GM23338 (cell line): ENCODE results near the gene VAV3.

Experiments
- EZH2phosphoT487 ChIP-seq: fragments of 200-600 bp; sonication (generic); IDR thresholded peaks from one replicate; pipeline ENCODE4 v1.8.1; 2018; ENCODE audit warnings: antibody characterized with exemption; ENCODE audit not compliant: unreplicated experiment
- POLR2AphosphoS5 ChIP-seq: IDR thresholded peaks from 2 replicates; pipeline ENCODE4 v1.6.1; 2016; ENCODE audit warnings: antibody characterized with exemption, low read depth
- TF ChIP-seq, protein P1 (sequence below), 2 experiments: fragments of 200-600 bp in 1 of 2; sonication (generic) in 1 of 2; conservative IDR thresholded peaks; 2 replicates each; pipeline versions ENCODE4 v1.5.1 to v1.6.1; 2016 to 2017; ENCODE audit warnings: antibody characterized with exemption in 2 of 2, low read depth in 2 of 2, mild to moderate bottlenecking in 2 of 2, moderate library complexity in 1 of 2

DNA sequence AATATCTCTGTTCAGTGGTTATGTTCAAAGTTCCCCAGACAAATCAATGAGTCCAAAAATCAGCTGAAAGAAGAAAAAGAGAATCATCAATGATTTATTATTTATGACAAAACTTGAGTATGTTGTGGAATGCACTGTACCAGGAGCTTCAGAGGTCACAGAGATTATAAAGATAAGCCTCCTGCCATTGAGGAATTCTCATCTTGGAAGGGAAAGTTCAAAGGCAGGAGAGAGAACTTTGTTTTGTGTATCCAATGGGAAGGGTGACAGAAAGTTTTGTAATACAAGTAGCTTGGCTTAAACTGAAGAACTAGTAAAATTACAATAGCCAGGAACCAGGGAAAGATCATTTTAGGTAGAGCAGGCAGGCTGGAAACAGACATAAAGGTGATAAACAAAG lies 367.7 kb downstream of the VAV3 start:
- TF ChIP-seq, protein P1, sequence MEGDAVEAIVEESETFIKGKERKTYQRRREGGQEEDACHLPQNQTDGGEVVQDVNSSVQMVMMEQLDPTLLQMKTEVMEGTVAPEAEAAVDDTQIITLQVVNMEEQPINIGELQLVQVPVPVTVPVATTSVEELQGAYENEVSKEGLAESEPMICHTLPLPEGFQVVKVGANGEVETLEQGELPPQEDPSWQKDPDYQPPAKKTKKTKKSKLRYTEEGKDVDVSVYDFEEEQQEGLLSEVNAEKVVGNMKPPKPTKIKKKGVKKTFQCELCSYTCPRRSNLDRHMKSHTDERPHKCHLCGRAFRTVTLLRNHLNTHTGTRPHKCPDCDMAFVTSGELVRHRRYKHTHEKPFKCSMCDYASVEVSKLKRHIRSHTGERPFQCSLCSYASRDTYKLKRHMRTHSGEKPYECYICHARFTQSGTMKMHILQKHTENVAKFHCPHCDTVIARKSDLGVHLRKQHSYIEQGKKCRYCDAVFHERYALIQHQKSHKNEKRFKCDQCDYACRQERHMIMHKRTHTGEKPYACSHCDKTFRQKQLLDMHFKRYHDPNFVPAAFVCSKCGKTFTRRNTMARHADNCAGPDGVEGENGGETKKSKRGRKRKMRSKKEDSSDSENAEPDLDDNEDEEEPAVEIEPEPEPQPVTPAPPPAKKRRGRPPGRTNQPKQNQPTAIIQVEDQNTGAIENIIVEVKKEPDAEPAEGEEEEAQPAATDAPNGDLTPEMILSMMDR (conservative IDR thresholded peaks at IDR 0.05; ENCODE audit: low read depth in 2 of 2), result no peak
- no peak for TF ChIP-seq POLR2AphosphoS5
- TF ChIP-seq EZH2phosphoT487, result no peak
